GM19239 (cell line): Measurements from ENCODE around the gene EIF5AL1.
"Not testable (repeated sequence)": the region's sequence is repeated elsewhere in the genome, so short reads cannot be mapped to it uniquely, and the experiment has no call there.

Source experiments
- DNase-seq: peaks from one replicate; pipeline ENCODE4 v3.0.0; 2011; ENCODE audit warnings: low spot score; ENCODE audit not compliant: insufficient read length
- FAIRE-seq: peaks from 2 replicates; lab custom pipeline; 2011; peaks lifted over from hg19 to GRCh38; lab: Jason Lieb, UNC

The EIF5AL1 gene

GRCh38 chr10:79484476-79484875 lies 27.9 kb upstream of the EIF5AL1 start:
- no peak for FAIRE-seq

GRCh38 chr10:79487296-79488194 lies 24.8 kb upstream of the EIF5AL1 start:
- DNase-seq (peak; percentile 62), FAIRE-seq (no peak)

More at GRCh38 chr10:79484476-79484875, 27.9 kb upstream of the EIF5AL1 start:
- no peak for DNase-seq

GRCh38 chr10:79488336-79488735 lies 24.0 kb upstream of the EIF5AL1 start:
- no peak for DNase-seq
- FAIRE-seq = no peak

- no peak for DNase-seq
- FAIRE-seq = peak; percentile 23
Observed at GRCh38 chr10:79488870-79489269, 23.5 kb upstream of the EIF5AL1 start.

- DNase-seq = no peak
- FAIRE-seq = no peak
Observed at GRCh38 chr10:79490400-79491142, 21.8 kb upstream of the EIF5AL1 start.

- DNase-seq (no peak), FAIRE-seq (no peak)
Observed at GRCh38 chr10:79491143-79491835, 21.0 kb upstream of the EIF5AL1 start.

- DNase-seq (no peak), FAIRE-seq (no peak)
Observed at GRCh38 chr10:79492256-79492655, 20.1 kb upstream of the EIF5AL1 start.

GRCh38 chr10:79492839-79493238 lies 19.5 kb upstream of the EIF5AL1 start:
- no peak for FAIRE-seq
- DNase-seq = no peak

- DNase-seq (no peak), FAIRE-seq (no peak)
Observed at GRCh38 chr10:79493806-79494205, 18.5 kb upstream of the EIF5AL1 start.

GRCh38 chr10:79494871-79495705 lies 17.2 kb upstream of the EIF5AL1 start:
- FAIRE-seq (no peak), DNase-seq (no peak)

GRCh38 chr10:79495791-79496190 lies 16.5 kb upstream of the EIF5AL1 start:
- DNase-seq (no peak), FAIRE-seq (no peak)

- FAIRE-seq (no peak), DNase-seq (no peak)
Observed at GRCh38 chr10:79496896-79497295, 15.4 kb upstream of the EIF5AL1 start.

- FAIRE-seq = no peak
- no peak for DNase-seq
Observed at GRCh38 chr10:79498291-79498829, 14.0 kb upstream of the EIF5AL1 start.

GRCh38 chr10:79502561-79503309 lies 9.6 kb upstream of the EIF5AL1 start:
- no peak for DNase-seq

GRCh38 chr10:79503787-79504186 lies 8.5 kb upstream of the EIF5AL1 start:
- not testable (repeated sequence) for DNase-seq, FAIRE-seq

More at GRCh38 chr10:79502561-79503309, 9.6 kb upstream of the EIF5AL1 start:
- no peak for FAIRE-seq

- DNase-seq, FAIRE-seq: not testable (repeated sequence)
Observed at GRCh38 chr10:79504483-79504882, 7.8 kb upstream of the EIF5AL1 start.

- FAIRE-seq = not testable (repeated sequence)
Observed at GRCh38 chr10:79505328-79505727, 7.0 kb upstream of the EIF5AL1 start.

GRCh38 chr10:79505829-79506228 lies 6.5 kb upstream of the EIF5AL1 start:
- no peak for DNase-seq
- FAIRE-seq = no peak

More at GRCh38 chr10:79505328-79505727, 7.0 kb upstream of the EIF5AL1 start:
- DNase-seq = not testable (repeated sequence)
